Stimulated activated CD4-positive, alpha-beta T cell treated with anti-CD3 and anti-CD28 coated beads, Interleukin-1b, Interleukin-23, amount 100 ng/mL, for 1 hour (primary cell): ENCODE measurements around the gene SCEL.

Experiments used
- DNase-seq, 2 donors: peaks; one replicate each; pipeline ENCODE4 v3.0.0-alpha.2; 2020; ENCODE audit warnings: low read depth in 2 of 2

Gene SCEL

DNA sequence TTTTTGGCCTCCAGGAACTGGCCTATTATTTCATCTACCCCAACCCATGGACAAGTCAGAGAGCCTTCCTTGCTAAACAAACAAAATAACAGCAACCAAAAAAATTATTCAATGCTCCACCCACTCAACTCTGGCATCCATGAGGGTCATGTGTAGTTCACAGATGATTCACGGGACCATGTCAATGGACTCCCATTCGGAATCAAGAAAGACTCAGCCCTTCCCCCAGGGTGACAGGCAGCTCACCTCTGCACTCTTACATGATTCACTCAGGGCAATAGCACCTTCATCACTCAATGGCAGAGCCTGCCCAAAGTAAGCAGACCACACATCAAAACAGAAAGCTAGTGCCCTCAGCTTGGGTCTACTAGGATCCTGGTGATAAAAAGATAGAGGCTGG lies 14.3 kb upstream of the SCEL start:
- no peak for DNase-seq

DNA sequence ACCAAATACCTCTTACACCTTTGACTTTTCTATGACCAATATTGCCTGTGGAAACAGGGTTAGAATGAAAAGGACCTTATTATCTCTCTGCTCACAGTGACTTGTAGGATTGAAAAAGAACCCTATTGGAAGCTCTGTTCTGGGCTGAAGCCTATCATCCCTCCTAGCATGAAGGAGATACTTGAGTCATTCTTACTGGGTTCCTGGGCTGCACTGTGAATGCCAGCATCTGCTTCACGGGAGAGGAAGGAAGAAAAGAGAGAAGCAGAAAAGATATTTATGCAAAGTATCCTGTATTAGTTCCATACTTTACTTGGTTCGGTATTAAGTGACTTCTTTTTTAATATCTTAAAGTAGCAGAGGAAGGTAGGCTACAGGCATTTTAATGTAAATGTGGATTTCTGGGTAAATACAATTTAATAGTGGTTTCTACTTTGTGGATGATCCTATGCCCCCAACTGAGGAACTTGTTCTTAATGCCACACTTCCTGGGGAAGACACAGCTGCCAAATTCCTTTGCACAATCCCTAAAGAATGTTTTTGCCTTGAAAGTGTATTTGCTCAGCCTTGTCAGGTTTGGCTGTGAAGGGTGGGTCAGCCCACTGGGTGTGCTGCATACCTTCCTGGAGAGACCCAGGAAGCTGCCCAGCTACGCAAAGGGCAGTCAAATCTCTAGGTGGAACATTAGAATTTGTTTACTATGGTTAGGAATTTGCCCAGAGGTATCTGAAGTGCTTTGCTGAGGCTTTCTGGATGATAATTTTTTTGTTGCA lies 13.7 kb upstream of the SCEL start:
- no peak for DNase-seq

DNA sequence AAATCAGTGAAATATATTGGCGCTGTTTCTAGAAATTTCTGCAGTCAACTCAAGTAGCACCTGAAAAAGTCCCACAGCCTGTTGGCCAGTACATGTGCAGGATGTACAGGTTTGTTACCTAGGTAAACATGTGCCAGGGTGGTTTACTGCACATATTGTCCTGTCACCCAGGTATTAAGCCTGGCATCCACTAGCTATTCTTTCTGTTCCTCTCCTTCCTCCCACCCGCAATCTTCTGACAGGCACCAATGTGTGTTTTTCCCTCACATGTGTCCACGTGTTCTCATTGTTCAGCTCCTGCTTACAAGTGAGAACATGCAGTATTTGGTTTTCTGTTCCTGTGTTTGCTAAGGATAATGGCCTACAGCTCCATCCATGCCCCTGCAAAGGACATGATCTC lies 13.1 kb upstream of the SCEL start:
- DNase-seq = no peak

DNA sequence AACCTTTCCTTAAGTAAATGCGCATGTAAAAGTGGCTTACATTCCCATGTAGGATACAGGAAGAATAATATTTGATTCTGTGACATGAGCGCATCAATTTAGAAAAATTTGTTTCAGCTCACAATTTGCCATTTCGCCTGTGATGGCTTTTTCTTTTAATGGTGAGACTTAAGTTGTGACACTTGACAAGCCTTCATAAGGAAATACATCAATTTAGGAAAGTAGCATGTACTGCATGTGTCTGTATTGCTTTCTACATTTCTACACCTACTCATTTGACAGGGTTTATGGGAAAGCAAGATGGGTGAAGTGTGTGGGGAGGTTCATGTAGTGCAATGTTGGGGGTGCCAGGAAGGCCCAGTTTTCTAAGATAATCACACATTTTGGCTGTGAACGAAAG lies 12.1 kb upstream of the SCEL start:
- no peak for DNase-seq

DNA sequence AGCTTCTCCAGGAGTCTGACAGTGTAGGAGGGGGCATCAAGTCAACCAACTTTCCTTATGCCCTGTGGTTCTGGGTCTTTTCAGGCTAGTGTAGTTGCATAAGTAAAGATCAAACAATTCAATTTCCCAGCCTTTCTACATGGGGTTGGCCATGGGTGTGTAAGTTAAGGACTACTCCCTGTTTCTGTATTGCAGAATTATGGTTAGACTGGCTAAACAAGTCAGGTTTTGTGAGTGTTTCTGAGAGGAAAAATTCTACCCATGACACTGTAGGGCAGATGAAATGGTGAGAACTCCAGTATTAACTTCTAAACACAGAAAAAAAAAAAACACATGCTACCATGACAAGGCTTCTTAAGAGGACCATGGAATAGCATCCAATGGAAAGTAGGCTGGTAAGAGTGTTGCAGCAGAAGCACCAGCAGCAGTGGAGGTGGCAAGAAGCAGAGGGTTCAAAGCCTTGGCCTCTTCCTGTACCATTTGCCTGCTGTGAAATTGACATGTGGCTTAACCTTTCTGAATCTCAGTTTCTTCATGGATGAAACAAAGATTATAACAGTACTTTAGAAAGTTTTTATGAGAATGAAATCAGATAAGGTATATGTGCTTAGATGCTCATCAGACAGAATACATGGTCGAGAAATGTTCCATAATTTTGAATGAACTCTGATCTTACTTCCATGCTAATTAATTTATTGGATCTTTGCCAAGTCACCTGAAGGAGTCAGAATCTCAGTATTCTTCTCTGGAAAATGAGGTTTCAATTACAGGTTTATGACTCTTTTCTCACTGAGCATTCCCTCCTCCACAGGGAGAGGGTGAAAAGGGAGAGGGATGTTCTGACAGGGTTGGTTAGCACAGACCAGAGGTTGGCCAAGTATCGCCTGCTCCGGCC lies 11.4 kb upstream of the SCEL start:
- DNase-seq = no peak

DNA sequence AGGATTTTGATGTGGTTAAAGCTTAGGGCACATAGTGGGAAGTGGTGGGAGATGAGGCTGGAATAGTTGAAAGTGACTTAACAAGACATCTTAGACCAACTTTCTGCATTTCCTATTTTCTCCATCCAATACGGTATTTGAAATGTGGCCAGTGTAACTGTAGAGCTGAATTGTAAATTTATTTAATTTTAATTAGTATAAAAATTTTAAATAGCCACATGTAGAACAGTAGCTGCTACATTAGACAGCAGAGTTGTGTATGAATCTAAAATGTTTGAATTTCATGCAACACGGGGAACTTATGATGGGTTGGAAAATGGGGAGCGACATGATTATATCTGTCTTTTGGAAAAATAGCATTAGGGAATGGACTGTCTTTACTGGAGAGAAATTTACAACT lies 7.1 kb upstream of the SCEL start:
- DNase-seq = no peak

DNA sequence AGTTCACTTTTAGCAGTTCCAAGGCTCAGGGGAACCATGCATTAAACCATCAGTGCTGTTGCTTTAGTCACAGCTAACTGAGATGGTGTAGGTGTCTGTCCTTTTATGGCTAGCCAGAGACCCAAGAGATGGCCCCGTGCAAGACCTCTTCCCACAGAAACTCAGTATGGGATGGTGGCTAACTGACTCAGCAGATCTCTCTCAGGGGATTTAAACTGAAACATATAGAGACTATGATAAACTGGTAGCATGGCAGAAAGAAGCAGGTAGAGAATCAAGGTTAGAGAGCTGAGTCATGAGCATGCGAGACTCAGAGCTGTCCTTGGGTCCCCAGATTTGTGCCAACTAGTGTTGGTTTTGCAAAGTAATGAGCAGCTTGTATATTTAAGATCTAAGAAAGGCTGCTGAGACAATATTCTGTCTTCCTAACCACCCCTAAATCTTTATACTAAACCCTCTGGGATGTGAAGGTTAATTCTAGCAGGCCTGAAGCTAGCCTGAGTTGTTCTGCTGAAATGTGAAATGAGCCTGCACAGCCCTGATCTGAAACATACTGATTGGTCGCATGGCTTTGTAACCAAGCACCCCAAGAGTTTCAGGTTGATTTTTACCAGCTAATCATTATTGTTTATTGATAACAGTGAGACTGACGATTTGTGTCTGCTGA lies 6.5 kb upstream of the SCEL start:
- no peak for DNase-seq

DNA sequence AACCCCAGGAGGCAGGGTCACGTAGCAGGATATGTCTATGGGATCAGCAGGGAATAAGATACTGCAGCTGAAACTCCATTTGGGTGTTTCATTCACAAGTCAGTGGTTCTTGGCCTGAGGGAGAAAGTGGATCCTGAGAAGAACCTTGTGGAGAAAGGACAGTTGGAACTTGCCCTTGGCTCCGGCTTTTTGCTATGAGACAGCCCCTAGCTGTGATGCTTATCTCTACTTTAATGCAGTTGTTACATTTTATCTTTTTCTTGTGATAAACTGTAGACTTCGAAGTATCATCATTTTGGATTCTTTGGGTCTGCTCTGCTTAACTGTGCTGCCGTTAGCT lies 6.0 kb upstream of the SCEL start:
- no peak for DNase-seq

DNA sequence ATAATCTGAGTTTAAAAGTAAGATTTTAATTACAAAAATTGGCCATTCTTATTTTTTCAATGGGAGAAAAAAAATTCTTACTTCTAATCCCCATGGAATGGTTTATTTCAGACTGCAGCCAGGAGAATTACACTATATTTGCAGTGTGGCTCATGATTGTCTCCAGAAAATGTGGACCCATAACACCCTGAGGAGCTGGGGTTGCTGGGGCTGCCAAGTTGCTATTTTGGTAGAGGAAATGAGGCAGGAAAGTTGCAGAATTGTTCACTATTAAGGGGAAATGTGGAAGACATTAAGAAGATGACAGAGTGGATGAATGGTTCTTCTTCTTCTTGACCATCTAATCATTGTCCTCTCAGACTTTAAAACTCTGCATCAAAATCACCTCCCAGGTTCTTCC lies 4.6 kb upstream of the SCEL start:
- no peak for DNase-seq

DNA sequence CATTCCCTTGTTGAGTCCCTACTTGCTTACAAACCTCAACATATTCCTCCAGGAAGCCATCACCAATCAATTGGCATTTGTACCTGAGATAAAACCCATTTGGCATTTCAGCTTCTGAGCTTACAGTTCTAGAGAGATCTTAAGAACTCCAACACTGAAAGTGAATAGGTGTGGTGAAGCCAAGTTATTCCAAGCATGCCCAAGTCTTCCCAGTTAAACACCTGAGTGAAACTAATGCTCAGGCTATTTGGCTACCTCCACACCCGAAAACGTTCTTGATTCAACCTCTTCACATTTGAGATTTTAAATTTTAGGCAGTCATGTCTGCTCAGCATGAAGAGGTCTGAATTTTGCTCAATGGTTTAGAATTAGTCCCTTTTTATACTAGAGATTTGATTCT lies 2.5 kb upstream of the SCEL start:
- no peak for DNase-seq

DNA sequence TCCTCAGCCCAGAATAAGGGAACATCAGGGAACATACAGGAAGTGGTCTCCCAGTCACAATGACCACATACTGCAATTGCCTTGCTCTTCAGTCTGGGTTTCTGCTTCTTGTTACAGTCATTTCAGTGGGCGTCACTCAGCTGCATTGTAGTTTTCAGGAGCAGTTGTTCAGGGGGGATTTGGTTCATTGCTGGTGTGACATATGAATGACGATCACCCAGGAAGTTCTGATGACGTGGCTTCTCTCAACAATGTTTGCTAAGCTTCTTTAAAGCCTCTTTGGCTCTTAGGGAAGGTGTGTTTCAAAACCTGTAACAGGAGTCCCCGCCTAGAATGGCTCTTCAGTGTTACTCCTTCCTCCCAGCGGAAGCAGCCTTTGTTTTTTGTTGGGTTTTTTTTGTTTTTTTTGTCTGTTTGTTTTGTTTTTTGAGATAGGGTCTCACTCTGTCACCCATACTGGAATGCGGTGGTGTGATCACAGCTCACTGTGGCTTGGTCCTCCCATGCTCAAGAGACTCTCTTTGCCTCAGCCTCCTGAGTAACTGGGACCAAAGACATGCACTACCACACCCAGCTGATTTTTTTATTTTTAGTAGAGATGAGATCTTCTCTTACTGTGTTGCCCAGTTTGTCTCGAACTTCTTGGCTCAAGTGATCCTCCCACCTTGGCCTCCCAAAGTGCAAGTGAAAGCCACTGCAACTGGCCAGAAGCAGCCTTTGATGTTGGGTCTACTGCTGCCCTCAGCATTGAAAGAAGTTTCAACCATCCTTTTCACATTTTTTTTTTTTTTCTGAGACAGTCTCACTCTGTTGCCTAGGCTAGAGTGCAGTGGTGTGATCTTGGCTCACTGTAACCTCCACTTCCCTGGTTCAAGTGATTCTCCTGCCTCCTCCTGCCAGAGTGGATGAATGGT lies 1.4 kb upstream of the SCEL start:
- no peak for DNase-seq

DNA sequence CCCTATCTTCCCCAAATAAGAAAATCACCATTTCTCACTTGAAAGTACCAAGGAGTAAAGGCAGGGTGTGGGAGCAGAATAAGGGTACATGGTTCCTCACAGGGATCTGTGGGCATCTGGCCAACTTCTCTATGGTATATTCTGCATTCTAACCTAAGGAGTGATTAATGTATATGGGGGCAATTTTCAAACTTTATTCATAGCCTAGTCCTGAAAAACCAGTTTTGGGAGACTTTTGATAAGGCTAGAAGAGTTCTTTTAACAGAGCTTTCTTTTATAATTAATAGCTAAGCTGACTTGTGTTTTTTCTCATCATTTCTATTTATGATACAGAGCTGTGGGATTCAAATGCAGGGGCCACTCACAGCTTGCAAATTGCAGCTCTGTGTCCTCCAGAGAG lies 852 bp downstream of the SCEL start:
- no peak for DNase-seq

DNA sequence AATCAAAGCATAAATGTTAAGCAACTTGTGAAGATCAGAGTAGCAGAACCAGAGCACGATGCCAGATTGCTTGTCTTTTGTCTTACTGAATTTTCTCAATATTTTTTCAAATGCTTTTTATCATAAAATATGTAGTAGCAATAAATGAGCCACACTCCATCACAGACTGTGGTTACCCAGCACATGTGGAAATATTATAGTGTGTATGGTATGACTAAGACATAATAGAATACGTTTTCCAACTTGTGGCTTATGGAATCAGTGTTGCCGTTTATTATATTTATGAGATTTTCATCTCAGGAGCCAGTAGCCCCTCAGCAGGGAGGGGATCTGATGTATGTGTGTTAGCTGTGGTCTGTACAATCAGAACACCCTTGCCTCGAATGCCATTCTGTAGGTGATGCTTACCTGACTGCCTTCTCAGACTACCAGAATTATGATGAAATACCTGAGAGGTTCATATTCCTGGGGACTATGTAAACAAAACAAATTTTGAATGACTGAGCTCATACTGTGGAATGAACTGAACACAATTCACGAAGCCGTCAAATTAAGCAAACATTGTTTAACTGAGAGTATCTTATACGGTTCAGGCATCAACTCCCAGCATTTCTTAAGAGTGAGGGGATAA lies 1.9 kb downstream of the SCEL start:
- no peak for DNase-seq

DNA sequence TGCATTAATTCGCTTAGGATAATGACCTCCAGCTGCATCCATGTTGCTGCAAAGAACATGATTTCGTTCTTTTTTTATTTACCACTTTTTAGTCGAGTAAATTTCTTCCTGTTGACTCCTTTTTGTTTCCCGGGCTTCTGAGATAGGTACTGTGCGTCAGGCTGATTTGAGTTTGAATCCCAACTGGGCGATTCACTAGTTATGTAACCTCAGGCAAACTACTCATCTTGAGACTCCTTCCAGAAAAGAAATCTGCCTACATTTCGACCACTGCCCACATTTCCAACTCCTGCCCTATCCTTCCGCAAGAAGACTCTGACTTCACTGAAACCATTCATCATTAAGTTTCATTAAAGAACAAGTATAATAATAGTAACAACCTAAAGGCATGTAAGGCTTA lies 8.2 kb downstream of the SCEL start:
- no peak for DNase-seq

DNA sequence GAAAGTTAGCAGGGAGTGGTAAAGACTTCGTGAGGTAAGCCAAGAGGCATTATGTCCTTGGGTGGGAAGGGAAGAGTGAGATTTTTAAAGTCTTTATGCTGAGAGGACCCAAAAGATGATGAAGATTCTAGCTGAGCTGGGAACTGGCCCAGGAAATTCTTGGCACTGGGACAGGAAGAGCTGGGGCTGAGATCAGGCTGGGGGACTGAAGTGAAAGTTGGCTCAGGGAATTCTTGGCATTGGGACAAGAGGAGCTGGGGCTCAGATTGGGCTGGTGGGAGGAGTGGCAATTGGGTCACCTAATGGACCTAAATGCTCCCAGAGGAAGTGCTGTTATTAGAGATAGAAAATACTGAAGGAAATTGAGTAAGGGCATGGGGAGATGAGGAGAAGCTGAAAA lies 8.8 kb downstream of the SCEL start:
- no peak for DNase-seq

DNA sequence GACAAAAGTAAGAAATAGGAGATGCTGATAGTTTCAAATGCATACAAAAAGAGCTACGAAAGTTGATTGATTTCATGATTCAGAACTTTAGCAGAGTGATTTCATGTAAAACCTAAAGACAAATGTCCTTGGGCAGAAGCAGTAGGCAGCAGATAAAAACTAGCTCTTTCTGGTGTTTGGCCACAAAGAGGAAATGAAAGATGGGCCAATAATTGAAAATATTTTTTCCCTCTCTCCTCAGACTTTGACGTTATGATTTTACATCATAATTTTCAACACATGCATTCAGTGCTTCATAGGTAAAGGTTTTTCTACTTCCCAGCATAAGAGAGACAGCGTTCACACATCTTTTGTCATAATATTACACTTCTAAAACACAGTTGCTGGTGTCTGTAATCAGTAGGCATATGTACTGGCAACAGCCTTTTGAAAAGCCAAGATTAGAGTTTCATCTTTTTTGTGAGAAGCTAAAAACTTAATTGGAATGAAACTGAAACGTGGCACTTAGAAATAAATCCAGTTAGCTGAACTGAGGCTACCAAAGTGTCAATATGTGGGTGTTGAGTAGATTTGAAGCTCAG lies 9.3 kb downstream of the SCEL start:
- DNase-seq = no peak

DNA sequence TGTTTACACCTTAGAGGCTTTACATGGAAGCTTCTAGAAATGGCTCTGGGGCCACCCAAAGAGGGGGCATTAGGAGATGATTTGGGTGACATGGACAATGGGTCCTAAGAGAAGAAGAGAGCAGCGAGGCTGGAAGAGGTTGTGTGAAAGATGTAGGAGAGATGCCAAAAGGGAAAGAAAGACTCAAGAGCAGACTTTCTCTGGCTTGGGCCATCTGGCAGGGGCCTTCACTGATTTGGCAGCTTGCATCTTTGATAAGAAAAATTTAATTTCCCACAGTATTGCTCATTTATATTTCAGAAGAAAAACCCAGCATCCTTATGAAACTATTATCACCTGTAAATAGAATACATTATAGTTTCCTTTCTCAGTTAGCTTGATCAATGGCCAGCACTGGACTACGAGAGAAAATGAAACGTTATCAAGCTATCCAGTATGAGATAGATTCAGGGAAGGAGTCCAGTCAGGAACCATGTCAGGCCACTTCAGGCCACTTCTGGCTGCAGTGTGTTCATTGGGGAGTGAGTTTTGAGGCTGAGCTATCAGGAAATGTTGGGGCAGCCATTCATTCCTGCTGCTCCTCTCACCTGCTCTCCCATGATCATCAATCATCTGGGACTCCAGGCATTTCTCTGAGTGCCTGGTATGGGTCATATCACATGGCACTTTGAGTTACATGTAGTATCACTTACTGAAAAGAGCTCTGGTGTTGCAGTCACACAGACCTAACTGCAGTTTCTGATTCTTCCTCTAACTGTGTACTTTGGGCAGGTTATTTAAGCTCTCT lies 10.3 kb downstream of the SCEL start:
- no peak for DNase-seq

DNA sequence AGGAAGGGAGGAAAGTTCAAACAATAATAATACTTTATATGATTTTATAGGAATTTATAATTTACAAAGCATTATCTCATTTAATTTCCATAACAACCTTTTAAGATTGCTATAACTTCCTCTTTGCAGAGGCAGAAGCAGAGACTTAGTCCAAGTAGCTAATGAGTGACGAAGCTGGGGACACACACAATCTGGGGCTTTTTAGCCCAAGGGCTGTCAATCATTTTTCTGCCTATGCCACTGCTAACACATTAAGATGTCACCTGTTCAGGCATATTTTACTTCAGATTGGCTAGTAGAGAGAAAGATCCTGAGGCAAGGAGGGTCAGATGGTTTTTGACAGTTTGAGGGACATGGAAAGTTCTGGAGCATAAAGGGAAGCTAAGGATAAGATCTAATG lies 12.6 kb downstream of the SCEL start:
- DNase-seq = no peak

DNA sequence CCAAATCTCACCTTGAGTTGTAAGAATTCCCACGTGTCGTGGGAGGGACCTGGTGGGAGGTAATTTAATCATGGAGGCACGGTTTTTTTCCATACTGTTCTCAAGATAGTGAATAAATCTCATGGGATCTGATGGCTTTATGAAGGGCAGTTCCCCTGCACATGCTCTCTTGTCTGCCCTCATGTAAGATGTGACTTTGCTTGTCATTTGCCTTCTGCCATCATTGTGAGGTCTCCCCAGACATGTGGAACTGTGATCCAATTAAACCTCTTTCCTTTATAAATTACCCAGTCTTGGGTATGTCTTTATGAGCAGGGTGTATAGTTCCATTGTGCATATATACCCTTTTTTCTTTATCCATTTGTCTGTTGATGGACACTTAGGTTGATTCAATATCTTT lies 13.1 kb downstream of the SCEL start:
- DNase-seq = no peak

DNA sequence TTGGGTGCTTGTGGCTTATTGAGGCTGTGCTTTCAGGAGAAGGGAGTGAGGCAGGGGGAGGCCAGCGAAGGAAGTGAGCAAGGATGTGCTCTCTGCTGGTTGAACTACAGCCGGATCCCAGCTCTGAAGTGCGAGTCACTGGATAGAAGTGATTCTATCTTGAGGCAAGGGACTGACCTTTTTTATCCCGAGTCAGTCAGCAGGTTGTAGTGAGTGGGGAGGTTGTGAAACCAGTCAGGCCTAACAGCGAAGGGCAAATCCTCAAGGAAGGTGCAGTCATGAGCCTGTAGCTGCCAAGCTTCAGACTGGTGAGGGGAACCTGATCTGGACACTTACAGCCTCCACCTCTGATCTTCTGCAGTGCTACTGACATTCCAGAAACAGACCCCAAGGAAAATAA lies 18.6 kb downstream of the SCEL start:
- DNase-seq = no peak
